ENCODE measurements around the gene FMOD.

Gene FMOD

GRCh38 chr1:203361945-203362719 lies 11.2 kb upstream of the FMOD start:
- DNase-seq (ENCODE audit: low spot score): peak; percentile 32

GRCh38 chr1:203360547-203361185 lies 9.7 kb upstream of the FMOD start:
- no peak for DNase-seq (ENCODE audit: low spot score)

- DNase-seq (ENCODE audit: low spot score): no peak
Observed at GRCh38 chr1:203359010-203359571, 8.2 kb upstream of the FMOD start.

- peak; percentile 57 for DNase-seq (ENCODE audit: low spot score)
Observed at GRCh38 chr1:203354246-203354645, 3.3 kb upstream of the FMOD start.

GRCh38 chr1:203353486-203353885 lies 2.6 kb upstream of the FMOD start:
- DNase-seq (ENCODE audit: low spot score): no peak

- DNase-seq (ENCODE audit: low spot score): no peak
Observed at GRCh38 chr1:203349773-203350524, 973 bp downstream of the FMOD start.

- DNase-seq (ENCODE audit: low spot score): no peak
Observed at GRCh38 chr1:203349166-203349565, 1.8 kb downstream of the FMOD start.

GRCh38 chr1:203346769-203347102 lies 4.2 kb downstream of the FMOD start:
- no peak for DNase-seq (ENCODE audit: low spot score)

- DNase-seq (ENCODE audit: low spot score): no peak
Observed at GRCh38 chr1:203346060-203346768, 4.7 kb downstream of the FMOD start.

GRCh38 chr1:203343956-203344754 lies 6.8 kb downstream of the FMOD start:
- no peak for DNase-seq (ENCODE audit: low spot score)

- DNase-seq (ENCODE audit: low spot score): peak; percentile 73
Observed at GRCh38 chr1:203342192-203342940, 8.6 kb downstream of the FMOD start.

- peak; percentile 89 for DNase-seq (ENCODE audit: low spot score)
Observed at GRCh38 chr1:203340112-203340790, 10.7 kb downstream of the FMOD start.

- DNase-seq (ENCODE audit: low spot score): peak; percentile 86
Observed at GRCh38 chr1:203338335-203339036, 12.4 kb downstream of the FMOD start.

GRCh38 chr1:203336097-203336496 lies 14.8 kb downstream of the FMOD start:
- DNase-seq (ENCODE audit: low spot score): no peak

- DNase-seq (ENCODE audit: low spot score): no peak
Observed at GRCh38 chr1:203335503-203335902, 15.4 kb downstream of the FMOD start.

GRCh38 chr1:203331224-203331623 lies 19.7 kb downstream of the FMOD start:
- DNase-seq (ENCODE audit: low spot score): no peak

- no peak for DNase-seq (ENCODE audit: low spot score)
Observed at GRCh38 chr1:203328714-203329122, 22.2 kb downstream of the FMOD start.

- peak; percentile 66 for DNase-seq (ENCODE audit: low spot score)
Observed at GRCh38 chr1:203327684-203328457, 23.1 kb downstream of the FMOD start.
